Stimulated activated CD8-positive, alpha-beta memory T cell treated with anti-CD3 and anti-CD28 coated beads, Interleukin-7, amount 100 ng/mL, for 4 hours (primary cell): ENCODE data around the gene NEURL1B.
"Not testable (repeated sequence)": the region's sequence is repeated elsewhere in the genome, so short reads cannot be mapped to it uniquely, and the experiment has no call there.

Source experiments
- DNase-seq, 2 donors: peaks; one replicate each; pipeline ENCODE4 v3.0.0-alpha.2; 2020; ENCODE audit warnings: low read depth in 2 of 2

Gene NEURL1B

GRCh38 chr5:172634106-172634899 is 6.8 kb upstream of the NEURL1B start:
- DNase-seq: no peak

GRCh38 chr5:172635038-172635437 is 6.0 kb upstream of the NEURL1B start:
- no peak for DNase-seq

- no peak for DNase-seq
Observed at GRCh38 chr5:172636279-172637050, 4.6 kb upstream of the NEURL1B start.

- DNase-seq: no peak
Observed at GRCh38 chr5:172637110-172637580, 3.9 kb upstream of the NEURL1B start.

- no peak for DNase-seq
Observed at GRCh38 chr5:172637740-172638139, 3.3 kb upstream of the NEURL1B start.

GRCh38 chr5:172638209-172638768 is 2.8 kb upstream of the NEURL1B start:
- no peak for DNase-seq

GRCh38 chr5:172640139-172640538 is 924 bp upstream of the NEURL1B start:
- no peak for DNase-seq

- DNase-seq: no peak
Observed at GRCh38 chr5:172641359-172642050, 442 bp downstream of the NEURL1B start.

- DNase-seq: no peak
Observed at GRCh38 chr5:172642051-172642409, 967 bp downstream of the NEURL1B start.

- DNase-seq: no peak
Observed at GRCh38 chr5:172642486-172642885, 1.4 kb downstream of the NEURL1B start.

GRCh38 chr5:172642926-172643871 is 2.1 kb downstream of the NEURL1B start:
- no peak for DNase-seq

GRCh38 chr5:172644266-172644665 is 3.2 kb downstream of the NEURL1B start:
- no peak for DNase-seq

GRCh38 chr5:172644711-172645110 is 3.6 kb downstream of the NEURL1B start:
- DNase-seq: no peak

GRCh38 chr5:172645271-172646055 is 4.4 kb downstream of the NEURL1B start:
- no peak for DNase-seq

- DNase-seq: no peak
Observed at GRCh38 chr5:172646716-172647285, 5.7 kb downstream of the NEURL1B start.

GRCh38 chr5:172647352-172648012 is 6.4 kb downstream of the NEURL1B start:
- no peak for DNase-seq

- no peak for DNase-seq
Observed at GRCh38 chr5:172648013-172648381, 6.9 kb downstream of the NEURL1B start.

GRCh38 chr5:172648755-172649154 is 7.7 kb downstream of the NEURL1B start:
- DNase-seq: no peak

- not testable (repeated sequence) for DNase-seq
Observed at GRCh38 chr5:172656496-172656895, 15.4 kb downstream of the NEURL1B start.
